ENCODE results near the gene PRKN.

PRKN gene

DNA sequence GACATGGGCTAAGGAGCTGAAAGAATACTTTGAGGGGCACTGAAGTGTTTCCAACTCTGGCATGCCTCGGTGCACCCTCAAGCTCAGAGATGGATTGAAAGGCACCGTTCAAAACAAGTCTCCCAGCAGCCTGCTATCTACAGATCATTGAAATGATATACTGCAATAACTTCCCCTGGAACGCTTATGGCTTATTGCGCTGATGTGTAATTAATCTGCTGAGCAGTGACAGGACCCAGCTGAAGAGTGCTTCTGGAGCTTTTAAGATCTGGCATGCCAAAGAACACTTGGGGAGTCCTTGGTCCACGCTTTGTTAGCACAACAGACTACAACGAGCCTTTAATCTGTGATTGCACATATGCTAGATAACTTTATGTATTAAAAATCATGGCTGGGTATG is 708.2 kb downstream of the PRKN start:
- no peak for DNase-seq

DNA sequence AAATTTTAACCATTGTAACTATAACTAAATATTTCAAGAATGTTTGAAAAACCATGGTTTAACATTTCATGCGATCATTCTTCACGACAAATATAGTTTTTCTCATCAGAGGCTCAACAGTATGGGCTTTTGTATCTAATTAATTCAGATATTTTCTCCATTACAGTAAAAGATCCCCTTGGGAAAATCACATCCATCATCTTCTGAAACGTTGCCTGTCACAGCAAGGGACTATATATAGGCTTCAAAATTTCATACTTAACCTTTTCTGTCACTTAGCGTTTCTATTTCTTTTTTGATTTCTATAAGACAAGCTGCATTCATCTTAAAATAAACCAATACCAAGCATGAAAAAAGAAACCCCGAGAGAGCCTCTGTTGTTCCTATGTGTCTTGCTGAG is 710.0 kb downstream of the PRKN start:
- no peak for DNase-seq

DNA sequence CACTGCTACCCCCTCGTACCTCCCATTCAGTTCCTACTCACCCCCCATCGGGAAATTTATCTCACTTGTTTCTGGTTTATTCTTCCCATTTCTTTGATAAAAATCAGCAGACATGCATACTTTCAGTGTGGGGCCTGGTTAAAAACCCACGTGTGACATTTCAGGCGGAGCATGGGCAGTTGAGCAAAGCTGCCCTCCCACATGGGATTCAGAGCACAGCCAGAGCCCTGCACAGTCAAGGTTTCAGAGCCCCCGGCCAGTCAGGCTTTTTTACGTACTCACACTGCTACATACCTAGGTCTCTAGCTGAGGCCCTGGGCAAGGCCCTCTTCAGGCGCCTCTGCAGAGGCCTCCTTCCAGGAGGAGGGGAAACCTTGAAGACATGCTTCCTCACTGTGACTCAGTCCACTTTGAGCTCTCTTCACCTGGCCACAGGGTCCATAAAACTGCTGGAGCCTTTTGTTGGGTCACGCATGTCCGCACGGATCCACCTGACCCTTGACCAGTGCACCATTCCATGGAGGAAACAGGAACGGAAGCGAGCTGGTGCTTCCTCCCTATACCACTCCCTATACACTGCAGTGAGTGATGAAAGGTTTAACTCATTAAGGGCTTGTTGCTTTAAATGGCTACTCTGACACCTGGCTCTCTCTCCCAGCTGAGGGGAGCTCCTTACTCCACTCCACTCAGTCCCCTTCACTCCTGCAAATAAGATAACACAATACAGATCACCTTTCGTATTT is 713.3 kb downstream of the PRKN start:
- DNase-seq = no peak

DNA sequence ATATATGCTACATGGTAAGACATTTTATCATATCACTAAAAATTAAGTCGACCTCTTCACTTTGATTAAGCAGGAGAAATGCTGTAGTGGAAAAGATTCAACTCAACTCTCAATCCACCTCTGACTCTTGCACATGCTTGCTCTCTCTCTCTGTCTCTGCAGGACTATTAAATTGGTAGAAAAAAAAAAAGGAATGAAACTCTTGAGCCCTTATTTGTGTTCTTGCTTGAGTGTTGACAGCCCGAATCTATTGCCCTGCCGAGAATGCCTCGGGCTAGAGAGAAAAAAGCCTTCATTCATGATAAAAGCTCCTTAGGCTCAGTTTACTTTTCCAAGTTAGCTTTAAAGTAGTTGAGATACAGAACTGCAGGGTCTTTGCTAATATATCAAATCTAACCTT is 722.2 kb downstream of the PRKN start:
- DNase-seq = no peak

DNA sequence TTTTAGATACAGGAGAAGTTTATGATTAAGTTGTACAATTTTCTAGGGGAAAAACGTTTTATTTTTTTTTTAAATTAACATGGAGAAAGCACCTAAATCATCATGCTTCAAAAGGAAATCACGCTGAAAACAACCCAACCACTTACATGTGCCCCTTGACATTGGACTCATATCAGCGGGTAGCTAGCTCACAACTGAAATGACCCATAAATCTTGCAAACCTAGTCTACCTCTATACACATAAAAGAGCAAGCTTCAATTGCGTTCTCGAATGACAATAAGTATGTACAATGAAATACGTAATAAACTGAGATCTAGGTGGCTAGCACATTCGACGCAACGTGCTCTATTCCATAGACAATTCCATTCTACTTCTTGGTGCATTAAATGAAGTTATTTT is 730.8 kb downstream of the PRKN start:
- DNase-seq = no peak

DNA sequence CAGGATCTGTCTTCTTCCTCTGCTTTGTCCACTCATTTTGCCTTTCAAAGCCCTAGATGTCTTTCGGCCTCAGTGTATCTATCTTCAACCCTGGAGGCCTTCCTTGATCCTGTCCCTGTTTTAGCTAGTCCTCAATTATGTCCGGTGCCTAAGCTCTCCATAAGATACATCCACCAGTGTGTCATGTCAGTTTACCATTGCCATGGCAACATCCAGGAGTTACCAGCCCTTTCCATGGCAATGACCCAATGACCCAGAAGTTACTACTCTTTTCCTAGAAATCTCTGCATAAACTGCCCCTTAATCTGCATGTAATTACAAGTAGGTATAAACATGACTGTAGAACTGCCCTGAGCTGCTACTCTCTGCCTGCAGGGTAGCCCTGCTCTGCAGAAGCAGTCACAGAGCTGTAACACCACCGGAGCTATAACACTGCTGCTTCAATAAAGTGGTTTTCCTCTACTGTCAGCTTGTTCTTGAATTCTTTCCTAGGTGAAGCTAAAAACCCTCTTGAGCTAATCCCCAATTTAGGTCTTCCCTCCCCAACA is 741.6 kb downstream of the PRKN start:
- no peak for DNase-seq

DNA sequence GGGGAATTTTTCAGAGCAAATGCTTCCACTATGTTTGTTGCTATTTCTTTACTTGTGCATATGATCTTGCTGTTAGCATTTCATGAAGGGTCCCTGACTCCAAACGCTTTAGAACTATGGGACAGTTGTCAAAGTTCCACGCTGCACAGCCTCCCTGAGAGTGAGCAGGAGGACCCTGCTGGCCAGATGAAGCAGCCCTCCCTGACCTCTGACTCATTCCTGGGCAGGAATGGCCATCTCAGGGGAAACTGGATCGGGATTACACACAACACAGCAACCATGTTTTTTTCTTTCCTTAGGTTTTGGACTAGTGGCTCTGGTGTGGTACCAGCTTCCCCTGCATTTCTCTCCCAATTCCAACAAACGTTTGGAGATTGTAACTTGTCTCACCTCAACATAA is 742.9 kb downstream of the PRKN start:
- DNase-seq = no peak

DNA sequence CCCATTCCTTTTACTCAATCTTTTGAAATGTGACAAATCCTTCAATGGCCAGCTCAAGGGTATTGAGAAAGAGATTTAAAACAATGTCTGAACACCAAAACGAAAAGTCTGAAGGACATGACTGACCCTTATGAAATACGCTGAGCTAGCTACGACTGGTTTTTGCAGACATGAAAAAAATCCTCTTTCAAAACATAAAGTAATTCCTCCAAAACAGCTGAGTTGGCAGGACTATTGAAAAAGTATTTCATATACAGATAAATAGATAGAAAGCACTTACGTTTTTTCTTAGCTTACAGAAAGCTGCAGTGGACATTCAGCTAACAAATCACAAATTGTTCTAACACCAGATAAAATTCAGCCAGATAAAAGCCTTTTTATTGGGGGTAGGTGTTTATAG is 751.0 kb downstream of the PRKN start:
- no peak for DNase-seq

DNA sequence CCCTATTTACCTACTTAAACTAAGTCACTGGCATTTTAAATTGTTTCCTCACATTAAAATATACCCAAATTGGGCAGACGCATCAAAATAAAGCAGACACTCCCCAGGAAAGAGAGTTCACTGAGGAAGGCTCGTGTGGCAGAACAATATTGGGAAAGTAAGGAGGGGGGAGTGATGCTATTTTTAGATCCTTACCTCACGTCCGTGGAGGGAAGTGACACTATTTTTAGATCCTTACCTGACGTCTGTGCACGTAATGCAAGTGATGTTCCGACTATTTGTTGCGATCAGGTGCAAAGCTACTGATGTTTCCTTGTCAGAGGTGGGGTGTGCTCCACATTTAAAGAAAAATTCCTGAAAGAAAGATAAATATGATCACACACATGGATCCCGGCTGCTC is 754.5 kb downstream of the PRKN start:
- DNase-seq = no peak

DNA sequence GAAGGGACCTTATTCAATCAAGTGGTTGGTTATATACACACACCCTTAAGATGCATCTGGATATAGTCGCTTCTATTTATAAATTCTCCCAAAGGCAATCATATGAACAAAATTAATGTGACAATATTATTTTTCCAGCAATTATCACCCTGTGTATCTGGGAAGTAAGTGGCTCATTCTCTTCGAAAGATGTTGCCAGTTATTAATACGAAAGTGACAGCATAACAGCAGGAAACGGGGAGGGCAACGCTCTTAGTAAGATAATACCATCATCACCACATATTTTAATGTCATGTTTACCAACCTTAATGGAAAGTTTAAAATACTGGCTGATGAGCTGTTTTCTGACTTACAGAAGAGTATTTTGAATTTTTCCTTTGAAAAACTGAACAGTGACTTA is 756.5 kb downstream of the PRKN start:
- DNase-seq = no peak

DNA sequence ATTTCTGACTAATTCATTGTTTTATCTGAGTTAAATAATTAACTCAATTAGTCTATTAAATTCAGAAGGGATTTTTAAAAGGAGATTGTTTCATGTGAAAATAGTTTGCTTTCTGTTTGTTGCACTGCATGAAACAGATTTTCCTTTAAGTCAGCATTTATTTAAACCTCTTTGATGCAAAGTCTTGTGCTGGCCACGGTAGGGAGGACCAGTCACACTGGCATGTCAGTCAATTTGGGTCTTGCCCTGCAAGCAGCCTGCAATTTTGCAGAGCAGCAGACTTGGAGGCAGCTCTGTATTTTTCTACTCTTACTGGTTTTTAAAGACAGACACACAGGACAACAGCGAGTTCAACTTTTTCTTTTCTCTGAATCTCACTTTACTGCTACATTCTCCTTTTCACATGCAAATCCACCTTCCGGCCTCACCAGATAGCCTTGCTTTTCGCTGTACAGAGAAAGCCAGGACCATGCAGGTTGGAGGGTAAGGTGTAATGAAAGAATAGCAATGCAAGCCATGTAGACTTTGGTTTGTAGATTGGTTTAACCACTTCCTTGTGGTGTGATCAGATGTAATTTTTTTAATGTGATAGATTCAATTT is 763.8 kb downstream of the PRKN start:
- DNase-seq = no peak

DNA sequence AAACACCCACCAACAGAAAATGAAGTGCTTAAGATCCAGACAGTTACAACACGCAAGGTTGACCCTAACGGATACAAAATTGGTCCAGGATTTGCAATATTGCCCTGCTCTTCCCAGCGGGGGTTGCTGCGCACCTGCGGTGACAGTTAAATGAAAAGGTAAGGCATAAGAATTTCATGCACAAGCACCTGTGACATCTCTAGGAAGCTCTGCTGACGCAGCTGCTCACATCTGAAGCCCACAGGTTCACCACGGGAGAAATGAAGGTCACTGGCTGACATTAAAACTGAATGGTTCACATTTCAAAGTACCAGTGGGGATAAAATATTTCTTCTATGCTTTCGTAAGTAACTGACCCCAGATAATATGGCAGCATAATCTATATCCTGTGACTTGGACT is 764.4 kb downstream of the PRKN start:
- no peak for DNase-seq

DNA sequence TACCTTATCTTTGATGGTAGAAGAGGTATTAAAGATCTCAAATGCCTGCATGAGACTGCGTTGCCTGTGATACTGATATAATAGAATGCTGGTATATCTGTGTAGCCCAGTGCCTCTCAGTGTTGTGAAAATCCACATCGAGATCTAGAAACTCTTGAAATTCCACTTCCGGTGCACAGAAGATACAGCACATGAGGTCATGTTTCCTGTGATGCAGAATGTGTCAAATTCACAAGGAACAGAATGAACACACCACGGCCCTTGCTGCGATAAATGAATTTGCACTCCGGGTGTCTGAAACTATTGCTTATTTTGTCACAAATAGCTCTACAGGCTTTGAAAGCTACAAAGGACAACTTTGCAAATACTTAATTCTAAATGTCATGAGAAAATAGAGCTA is 765.8 kb downstream of the PRKN start:
- DNase-seq = no peak

DNA sequence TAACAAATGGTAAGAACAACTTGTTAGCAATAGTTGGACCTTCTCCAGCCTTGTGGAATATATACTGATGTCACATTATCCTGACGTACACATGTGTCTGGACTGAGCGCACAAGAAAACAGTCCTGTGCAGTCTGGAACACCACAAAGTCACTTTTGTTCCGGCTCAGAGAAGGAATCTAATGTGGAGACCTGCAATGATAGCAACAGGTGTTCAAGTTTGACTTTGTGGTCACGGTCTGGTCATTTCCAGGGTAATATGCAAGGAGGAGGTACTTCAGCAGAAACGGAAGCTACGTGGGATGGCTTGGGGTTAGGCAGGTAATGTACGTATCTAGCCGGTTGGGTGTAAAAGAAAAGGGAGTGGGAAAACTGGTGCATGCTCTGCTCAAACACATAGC is 766.5 kb downstream of the PRKN start:
- no peak for DNase-seq

DNA sequence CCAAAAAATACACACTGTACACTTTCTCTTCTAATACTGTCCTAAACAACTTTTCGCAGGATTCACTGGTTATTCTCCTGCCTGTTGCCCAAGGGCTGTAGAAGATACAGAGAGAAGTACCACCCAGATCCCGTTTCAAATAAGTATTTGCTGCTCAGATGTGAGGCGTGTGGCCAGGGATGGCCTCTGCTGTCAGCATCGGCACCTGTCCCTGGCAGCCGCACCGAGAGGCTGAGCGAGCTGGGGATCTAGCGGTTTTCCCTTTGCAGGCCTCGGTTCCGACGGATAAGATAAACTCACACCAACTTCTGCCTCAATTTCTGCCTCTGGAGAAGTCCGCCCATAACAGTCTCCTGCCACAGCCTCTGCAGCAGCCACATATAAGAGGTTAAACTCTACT is 768.5 kb downstream of the PRKN start:
- DNase-seq = no peak

DNA sequence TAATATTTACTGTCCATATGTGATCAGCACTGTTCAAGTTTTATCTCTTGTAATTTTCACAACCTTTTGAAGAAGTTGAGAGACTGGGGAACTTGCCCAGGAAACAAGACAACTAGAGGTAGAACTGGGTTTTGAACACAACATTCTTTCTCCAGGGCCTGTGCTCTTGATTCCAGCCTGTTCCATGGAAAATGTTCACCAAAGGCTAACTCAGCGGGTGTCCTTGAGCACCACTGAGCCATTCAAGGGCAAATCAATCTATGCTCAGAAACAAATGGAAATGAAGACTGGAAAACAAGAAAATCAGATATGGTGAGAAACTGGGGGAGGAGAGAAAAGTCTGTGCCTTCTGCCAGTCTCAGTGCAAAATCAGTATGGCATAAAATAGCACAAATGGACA is 771.5 kb downstream of the PRKN start:
- no peak for DNase-seq

DNA sequence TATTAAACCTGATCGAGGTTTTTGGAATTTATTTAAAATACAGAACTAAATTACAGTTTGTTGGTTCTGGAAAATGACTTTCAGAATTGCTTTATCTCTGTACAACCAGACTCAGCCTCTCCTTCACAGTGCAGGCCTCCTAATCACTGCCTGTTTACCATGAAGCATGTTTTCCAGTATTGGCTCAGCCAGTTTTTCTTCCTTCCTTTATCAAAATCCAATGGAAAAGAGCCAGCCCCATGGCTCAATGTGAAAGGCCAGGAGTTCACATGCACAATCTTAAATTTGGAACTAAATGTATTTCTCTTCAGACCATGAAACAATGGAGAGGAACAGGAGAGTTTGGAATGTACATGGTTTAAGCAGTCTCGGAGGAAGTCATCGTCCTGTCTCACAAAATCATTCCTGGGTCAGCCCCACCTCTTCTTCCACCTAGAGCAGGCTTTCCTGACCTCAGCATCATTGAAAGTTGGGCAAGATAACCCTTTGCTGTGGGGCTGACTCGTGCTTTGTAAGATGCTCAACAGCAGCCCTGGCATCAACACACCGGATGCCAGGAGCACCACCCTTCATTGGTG is 772.8 kb downstream of the PRKN start:
- DNase-seq = no peak

DNA sequence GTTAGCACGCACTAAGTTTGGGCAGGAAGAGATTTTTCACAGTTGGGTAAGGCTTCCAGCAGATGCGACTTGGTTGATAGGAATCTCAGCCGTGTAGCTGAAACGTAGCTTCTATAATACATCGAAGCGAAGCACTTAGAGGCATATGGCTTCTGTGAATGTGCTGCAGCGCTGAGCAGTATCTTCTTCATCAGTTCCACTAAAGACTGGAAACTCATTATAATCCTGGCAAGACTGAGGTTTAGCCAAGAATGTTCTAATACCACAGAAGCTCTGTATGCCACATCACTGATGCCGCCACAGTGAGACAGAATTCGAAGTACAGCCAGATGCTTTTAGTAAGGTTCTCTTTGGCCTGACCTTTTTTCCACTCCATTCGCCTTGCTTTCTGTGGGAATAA is 773.5 kb downstream of the PRKN start:
- DNase-seq = no peak

DNA sequence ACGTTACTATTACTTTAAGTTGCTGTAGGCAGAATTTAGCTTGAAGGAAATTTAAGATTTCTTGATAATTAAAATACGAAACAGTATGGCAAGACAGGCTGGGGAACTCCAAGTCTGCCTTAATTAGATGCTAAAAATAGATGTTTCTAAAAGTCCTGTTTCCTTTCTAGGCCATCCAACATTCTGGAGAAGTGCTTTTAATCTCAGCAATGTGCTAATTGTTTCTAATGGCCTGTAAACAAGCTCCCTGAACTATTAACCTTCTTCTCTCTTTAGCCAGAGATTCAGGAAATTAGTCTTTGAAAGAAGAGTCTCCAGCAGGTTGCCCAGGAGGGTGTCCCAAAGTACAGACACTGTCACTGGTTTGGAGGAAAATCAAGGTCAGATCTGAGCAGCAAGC is 776.4 kb downstream of the PRKN start:
- DNase-seq = no peak

DNA sequence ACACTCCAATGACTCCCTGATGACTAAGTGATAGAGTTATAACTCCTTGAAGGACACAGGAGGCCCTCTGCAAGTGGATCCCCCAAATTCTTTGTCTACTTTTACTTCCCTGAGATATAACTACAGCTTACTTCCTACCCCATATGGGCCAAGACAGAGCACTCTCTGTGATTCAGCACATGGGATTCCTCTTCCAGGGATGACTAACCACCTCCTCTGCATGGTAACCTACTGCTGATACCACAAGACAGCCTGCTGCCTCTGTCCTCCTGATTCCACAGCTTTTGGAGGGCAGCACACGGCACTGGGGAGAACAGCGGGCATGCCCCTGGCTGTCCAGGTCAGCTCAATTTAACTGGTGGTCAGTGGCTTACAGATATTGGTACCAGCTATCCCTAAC is 778.0 kb downstream of the PRKN start:
- DNase-seq = no peak

DNA sequence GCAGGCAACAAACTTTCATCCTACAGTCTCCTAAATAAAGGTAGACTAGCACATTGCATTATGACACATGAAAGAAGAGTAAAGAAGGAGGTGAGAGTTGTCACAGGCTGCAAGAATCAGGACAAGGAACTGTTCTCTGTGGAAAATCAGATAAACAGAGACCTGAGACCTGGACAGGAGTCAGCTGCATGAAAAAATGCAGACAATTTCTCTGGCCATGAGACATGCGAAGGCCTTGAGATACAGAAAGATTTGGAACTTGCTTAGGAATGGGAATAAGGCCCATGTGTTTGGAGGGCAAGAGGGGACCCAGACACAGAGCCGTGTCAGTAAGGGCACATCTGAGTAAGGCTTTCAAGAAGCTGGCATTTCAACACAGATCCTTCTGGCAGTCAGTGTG is 779.1 kb downstream of the PRKN start:
- no peak for DNase-seq

DNA sequence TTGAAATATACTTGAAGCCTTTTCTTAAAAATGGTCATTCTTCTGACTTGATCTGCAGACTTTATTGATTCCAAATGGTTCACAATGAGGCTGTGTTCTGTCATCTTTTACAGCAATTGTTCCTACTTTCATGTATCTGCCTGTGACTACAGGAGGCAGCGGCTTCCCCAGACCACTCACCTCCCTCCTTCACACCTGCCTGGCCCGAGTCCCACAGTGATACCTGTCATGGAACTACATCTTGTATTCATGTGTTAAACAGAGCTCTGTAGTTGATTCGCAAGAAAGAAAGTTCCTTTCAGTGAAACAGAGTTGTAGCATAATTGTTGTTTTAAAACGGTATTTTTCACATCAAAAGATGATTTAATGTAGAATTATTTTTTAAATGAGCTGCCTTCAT is 780.2 kb downstream of the PRKN start:
- DNase-seq = no peak

DNA sequence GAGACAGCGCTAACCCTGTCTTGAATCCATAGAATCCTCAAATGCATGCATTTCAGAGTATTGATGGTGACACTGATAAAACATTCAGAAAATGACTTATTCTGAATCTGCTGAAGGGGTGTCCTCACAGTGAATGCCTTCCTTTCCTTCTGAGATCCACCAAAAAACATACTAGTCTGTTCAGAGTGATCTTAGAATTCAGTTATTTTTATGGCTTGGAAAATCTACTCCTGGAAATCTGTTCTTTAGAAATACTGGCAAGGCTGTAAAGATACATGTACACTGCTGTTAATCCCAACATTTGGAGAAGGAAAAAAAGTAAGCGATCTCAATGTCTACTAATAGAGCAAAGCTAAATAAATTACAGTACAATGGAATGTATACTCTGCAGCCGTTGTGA is 781.1 kb downstream of the PRKN start:
- DNase-seq = no peak

DNA sequence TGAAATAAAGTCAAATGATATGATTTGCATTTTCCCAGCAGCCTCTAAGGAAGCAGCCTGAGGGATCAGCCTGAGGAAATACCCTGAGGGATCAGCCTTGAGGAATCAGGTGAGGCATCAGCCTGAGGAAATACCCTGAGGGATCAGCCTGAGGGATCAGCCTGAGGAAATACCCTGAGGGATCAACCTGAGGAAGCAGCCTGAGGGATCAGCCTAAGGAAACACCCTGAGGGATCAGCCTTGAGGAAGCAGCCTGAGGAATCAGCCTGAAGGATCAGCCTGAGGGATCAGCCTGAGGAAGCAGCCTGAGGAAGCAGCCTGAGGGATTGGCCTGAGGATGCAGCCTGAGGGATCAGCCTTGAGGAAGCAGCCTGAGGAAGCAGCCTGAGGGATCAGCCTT is 784.0 kb downstream of the PRKN start:
- DNase-seq = no peak

DNA sequence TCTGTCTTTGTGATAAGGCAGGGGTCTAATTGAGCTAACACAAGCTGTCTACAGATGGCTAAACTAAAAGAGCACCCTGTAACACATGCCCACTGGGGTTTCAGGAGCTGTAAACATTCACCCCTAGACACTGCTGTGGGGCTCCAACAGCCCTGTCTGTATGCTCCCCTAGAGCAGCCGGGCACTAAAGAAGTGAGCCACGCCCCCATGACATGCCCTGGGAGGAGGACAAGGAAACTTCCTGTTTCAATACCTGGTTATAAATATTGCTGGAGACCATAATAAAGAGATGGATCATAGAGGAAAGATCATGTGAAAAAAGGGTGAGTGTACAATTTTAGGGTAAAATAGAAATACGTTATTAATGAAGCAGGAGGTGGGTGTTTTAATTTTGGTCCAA is 786.0 kb downstream of the PRKN start:
- no peak for DNase-seq
